ENCODE data around the gene FGFRL1.

The FGFRL1 gene, protein sequence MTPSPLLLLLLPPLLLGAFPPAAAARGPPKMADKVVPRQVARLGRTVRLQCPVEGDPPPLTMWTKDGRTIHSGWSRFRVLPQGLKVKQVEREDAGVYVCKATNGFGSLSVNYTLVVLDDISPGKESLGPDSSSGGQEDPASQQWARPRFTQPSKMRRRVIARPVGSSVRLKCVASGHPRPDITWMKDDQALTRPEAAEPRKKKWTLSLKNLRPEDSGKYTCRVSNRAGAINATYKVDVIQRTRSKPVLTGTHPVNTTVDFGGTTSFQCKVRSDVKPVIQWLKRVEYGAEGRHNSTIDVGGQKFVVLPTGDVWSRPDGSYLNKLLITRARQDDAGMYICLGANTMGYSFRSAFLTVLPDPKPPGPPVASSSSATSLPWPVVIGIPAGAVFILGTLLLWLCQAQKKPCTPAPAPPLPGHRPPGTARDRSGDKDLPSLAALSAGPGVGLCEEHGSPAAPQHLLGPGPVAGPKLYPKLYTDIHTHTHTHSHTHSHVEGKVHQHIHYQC

GRCh38 chr4:1011022-1011665 is at the start of gene FGFRL1:
Gene FGFRL1 (plus strand): TSS chr4:1011626. CDS start chr4:1012486, 860 bp downstream.
- peak; percentile 36 to 81 for DNase-seq

DNA sequence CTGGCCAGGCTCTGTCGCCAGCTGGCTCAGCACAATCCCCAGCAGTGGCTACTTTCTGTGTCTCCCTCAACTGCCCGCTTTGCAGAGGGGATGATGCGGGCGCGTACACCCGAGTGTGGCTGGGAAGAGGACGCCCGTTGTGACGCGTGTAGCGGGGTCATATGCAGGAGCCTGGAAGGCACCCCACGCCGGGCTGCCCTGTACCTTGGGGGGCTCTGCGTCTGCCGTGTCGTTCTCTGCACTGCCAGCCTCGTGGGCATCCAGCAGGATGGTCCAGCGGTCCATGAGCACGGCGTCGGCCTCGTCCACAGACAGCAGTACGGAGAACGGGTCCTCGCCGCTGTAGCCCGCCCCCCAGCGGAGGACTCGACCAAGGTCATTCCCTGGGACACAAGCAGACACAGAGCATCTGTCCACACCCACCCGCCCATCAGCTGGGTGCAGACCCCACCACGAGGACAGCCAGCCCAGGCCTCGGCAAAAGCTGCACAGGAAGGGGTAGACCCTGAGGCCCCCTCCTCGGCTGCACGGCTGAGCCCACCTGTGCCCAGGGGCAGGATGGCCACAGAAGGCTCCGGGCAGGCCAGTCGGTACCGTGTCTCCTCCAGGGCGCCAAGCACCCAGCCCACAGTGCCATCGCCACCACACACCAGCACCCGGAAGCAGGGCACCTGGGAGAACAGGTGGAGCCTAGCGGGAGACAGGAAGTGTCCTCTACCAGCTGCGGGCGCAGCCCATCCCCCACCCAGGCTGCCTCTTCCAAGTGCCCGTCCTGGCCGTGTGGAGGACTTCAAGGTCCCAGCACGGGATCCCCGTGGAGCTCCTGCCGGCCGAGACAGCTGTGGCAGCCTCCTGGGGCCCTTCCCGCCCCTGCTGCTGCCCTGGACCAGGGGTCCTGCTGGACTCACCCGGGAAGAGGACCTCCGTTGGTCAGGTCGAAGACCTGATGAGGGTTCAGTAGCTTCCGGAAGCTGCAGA is 48.9 kb upstream of the FGFRL1 start:
- no peak for DNase-seq

- DNase-seq, result no peak
These were observed 47.9 kb upstream of the FGFRL1 start for GRCh38 chr4:963276-964225.

- DNase-seq, result no peak
These were observed 46.9 kb upstream of the FGFRL1 start for GRCh38 chr4:964346-965025.

DNA sequence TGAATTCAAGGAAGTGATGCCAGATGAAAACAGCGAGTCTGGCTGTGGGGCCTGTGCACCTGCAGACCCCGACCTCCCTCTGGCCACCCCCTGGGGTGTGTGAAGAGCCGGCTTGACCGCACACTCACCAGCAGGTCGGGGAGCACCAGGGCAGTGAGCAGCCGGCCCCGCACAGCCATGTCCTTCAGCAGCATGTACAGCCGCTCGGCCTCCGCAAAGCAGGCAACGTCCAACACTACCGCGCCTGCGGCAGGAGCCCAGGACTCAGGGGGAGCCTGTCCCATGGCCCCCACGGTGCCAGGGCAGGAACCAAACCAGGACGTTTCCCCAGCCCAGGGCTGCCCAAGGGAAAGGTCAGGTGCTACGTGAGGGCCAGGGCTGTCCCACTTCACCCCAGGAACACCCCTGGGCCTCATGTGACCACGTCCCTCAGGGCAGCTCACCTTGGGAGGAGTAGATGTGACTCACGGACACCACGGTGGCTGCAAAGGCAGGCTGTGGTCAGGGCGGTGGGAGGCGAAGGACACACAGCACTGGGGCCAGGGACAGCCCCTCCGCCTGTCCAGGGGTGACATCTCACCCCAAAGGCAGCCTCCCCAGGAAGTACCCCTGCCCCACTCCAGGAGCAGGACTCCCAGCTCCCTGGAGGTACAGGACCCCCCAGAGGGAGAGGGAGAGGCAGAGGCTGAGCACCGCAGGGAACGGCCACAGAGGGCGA is 46.2 kb upstream of the FGFRL1 start:
- DNase-seq, result no peak

GRCh38 chr4:965766-966134 is 45.7 kb upstream of the FGFRL1 start:
- no peak for DNase-seq

- DNase-seq, result no peak
These were observed 44.9 kb upstream of the FGFRL1 start for GRCh38 chr4:966266-967112.

DNA sequence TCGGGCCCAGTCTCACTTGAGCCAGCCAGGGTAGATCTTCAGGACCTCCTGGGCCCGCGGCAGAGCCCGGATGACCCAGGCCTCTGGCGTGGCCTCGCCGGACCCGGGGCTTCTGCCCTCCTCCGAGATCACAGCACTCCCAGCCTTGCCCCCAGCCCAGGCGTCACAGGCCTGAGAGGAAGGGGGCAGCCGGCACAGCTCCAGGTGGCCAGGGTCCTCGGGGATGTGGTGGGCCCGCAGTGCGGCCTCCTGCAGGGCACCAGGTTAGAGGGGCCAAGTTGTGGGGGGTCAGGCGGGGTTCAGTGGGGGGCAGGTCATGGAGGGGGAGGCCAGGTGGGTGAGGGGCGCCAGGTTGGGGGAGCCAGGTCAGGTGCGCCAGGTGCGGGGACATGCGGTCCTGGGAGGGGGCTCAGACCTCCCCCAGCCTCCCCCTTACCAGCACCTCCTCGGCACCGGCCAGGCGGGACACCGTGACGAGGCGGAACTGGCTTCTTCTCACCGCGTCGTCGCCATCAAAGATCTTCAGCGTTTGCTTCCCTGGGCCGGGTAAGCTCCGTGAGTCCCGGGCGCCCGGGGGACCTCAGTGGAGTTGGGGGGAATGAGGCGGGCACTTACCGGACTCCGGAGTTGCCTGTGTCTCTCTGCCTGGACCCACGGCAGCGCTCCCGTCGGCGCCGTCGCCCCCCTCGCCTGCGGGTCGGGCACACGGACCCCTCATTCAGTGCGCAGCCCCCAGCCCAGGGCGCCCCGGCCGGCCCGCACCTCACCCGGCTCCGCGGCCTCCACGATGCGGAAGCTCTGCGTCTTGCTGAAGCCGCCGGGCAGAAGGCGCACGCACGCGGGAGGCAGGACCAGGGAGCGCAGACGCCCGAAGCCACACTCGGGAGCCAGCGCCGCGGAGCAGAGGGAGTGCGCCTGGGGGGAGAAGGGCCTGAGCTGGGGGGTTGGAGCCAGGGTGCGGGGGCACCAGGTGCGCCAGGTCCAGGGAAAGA is 44.0 kb upstream of the FGFRL1 start:
- no peak for DNase-seq

GRCh38 chr4:968221-968620 is 43.2 kb upstream of the FGFRL1 start:
- no peak for DNase-seq

GRCh38 chr4:968621-969394 is 42.6 kb upstream of the FGFRL1 start:
- no peak for DNase-seq

DNA sequence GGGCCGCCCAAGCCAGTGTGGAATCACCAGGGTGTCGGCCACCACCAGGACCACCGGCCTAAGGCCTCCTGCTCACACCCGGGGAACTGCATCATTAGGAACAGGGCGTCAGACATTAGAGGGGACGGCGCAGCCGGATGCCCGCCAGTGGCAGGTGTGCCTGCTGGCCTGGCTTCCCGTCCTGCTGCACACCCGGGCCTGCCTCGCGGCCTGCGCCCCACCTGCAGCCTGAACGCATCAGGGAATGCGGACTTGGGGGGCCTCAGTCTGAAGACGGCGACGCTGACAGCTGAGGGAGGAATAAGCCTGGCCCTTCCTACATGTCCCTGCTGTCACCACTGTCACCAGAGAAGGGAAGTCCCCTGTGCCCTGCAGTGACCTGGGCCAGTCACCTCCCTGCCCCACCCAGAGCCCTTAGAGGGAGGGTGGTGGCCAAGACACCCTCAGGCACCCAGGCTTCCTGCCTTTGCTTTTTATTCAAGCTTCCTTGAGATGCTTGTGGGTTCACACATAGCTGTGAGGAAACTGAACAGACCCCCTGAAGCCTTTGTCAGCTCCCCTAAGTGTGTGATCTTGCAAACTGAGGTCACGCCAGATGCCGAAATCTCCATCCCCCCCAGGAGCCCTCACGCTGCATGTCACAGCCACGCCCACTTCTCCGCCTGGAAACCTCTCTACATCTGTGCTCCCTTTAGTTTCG is 41.2 kb upstream of the FGFRL1 start:
- no peak for DNase-seq

- no peak for DNase-seq
These were observed 40.4 kb upstream of the FGFRL1 start for GRCh38 chr4:970854-971520.

DNA sequence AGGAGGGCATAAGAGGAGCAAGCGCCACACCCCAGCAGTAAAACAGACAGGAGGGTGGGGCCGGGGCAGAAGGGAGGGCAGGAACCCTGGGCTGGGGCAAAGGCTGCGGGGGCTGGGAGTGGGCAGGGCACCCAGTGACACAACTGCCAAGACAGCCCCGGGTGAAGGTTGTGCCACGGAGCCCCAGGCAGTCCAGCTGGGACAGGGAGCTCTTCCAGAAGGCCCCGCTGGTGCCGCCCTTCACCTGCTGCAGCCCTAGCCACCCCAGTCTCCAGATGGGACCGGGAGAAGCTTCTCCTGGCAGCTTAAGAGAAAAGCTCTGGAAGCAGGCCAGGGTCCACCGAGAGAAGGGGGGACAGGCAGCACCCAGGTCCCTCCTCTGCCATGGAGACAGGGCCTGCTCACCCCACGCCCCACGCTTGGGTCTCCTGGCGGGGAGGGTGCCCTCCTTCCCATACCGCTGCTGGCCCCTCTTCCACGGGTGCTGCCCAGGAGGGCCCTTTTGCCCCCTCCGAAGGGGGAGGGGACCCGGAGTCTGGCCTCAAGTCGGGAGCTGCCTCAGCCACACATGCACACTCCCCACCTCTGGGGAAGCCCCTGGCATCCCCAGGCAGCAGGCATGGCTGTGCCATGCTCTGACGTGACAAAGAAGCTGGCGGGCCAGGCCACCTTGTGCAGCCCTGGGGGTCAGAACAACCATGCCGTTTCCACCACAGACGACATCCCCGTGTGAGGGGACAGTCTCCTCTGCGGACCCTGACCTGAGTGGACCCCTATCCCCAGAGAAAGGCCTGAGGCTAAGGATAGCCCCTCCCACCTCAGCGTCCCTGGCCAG is 39.5 kb upstream of the FGFRL1 start:
- DNase-seq, result no peak

- no peak for DNase-seq
These were observed 38.6 kb upstream of the FGFRL1 start for GRCh38 chr4:972651-973424.
